GM12878 (cell line): ENCODE results near the gene SAMHD1. TPM values are rescaled to one million over a fixed set of nuclear protein-coding genes. Genes with fewer than 3 reads are reported as not detected.

ENCODE experiments used
- ATAC-seq: fragments of 200-7000 bp; cut with Tn5 transposase; 3 replicates; pipeline ENCODE4 v1.9.1; 2020; ENCODE audit warnings: mild to moderate bottlenecking, moderate library complexity
- BruUV-seq: library from RNA; stranded (reverse); fragments of 400-500 nt; replicated peaks from 2 replicates; lab custom pipeline; 2021; lab: Mats Ljungman, UMichigan
- CTCF ChIA-PET: fragments of 300-600 bp; sonication (Branson Sonifier 250); formaldehyde crosslinking; extraction: SDS; loops from one replicate; lab custom pipeline; 2021; ENCODE audit warnings: inconsistent platforms; lab: Yijun Ruan, JAX
- POLR2A ChIA-PET: fragments of 350-600 bp; formaldehyde crosslinking; extraction: SDS; loops from one replicate; lab custom pipeline; 2021; ENCODE audit warnings: inconsistent platforms; lab: Charles Lee
- RAD21 ChIA-PET: fragments of 300-600 bp; sonication (Branson Sonifier 250); formaldehyde crosslinking; loops from one replicate; lab custom pipeline; 2023; ENCODE audit warnings: antibody characterized with exemption; ENCODE audit not compliant: unreplicated experiment; lab: Charles Lee
- SMC1A ChIA-PET: fragments of 300-600 bp; sonication (Branson Sonifier 250); formaldehyde crosslinking; loops from one replicate; lab custom pipeline; 2023; ENCODE audit not compliant: unreplicated experiment, uncharacterized antibody; lab: Charles Lee
- DNase-seq: peaks from one replicate; pipeline ENCODE4 v3.0.0-alpha.2; 2011; ENCODE audit warnings: low read depth, low spot score
- FAIRE-seq: peaks from 3 replicates; lab custom pipeline; 2011; peaks lifted over from hg19 to GRCh38; lab: Jason Lieb, UNC
- H2AFZ ChIP-seq: 2 replicates; pipeline ENCODE4 v1.6.0; 2011; ENCODE audit warnings: low read depth, low read length, control low read depth; ENCODE audit not compliant: control insufficient read depth
- H3K27ac ChIP-seq: 2 replicates; pipeline ENCODE4 v1.5.1; 2011; ENCODE audit warnings: control low read depth; ENCODE audit not compliant: control insufficient read depth, insufficient read depth
- H3K27me3 ChIP-seq, 2 experiments: replicated peaks in 1 of 2; 2 replicates each; pipeline versions ENCODE4 v1.6.0 to v1.6.1; 2011; ENCODE audit warnings: low read length in 1 of 2; ENCODE audit not compliant: control insufficient read depth in 2 of 2, insufficient read depth in 2 of 2
- H3K36me3 ChIP-seq, 2 experiments: 2 replicates each; pipeline ENCODE4 v1.5.1; 2011; ENCODE audit warnings: low read length in 1 of 2; ENCODE audit not compliant: control insufficient read depth in 2 of 2, insufficient read depth in 2 of 2
- H3K4me1 ChIP-seq: 2 replicates; pipeline ENCODE4 v1.6.1; 2011; ENCODE audit warnings: mild to moderate bottlenecking, low read length, moderate library complexity, mixed read lengths; ENCODE audit not compliant: control insufficient read depth, insufficient read depth
- H3K4me2 ChIP-seq: 2 replicates; pipeline ENCODE4 v1.6.0; 2011; ENCODE audit warnings: control low read depth; ENCODE audit not compliant: control insufficient read depth, insufficient read depth
- H3K4me3 ChIP-seq: fragments of 200-600 bp; sonication (generic); 2 replicates; pipeline ENCODE4 v1.5.1; 2016
- H3K79me2 ChIP-seq: 2 replicates; pipeline ENCODE4 v1.6.0; 2011; ENCODE audit warnings: low read length; ENCODE audit not compliant: control insufficient read depth, insufficient read depth
- H3K9ac ChIP-seq: 2 replicates; pipeline ENCODE4 v1.8.0; 2011; ENCODE audit warnings: low read length, control low read depth, mixed read lengths; ENCODE audit not compliant: control insufficient read depth, insufficient read depth
- H3K9me3 ChIP-seq: replicated peaks from 3 replicates; pipeline ENCODE4 v1.5.1; 2011; ENCODE audit warnings: mild to moderate bottlenecking, low read length; ENCODE audit not compliant: control insufficient read depth, insufficient read depth
- H4K20me1 ChIP-seq: 2 replicates; pipeline ENCODE4 v1.6.0; 2011; ENCODE audit not compliant: control insufficient read depth, insufficient read depth
- HDAC6 ChIP-seq: fragments of 200-600 bp; sonication (generic); IDR thresholded peaks from one replicate; pipeline ENCODE4 v1.8.0; 2017; ENCODE audit warnings: antibody characterized with exemption; ENCODE audit not compliant: unreplicated experiment
- HSF1 ChIP-seq: fragments of 150-350 bp; IDR thresholded peaks from 2 replicates; pipeline ENCODE4 v1.6.1; 2014; ENCODE audit warnings: mild to moderate bottlenecking, low read depth, low read length
- TAF1 ChIP-seq: IDR thresholded peaks from 2 replicates; pipeline ENCODE4 v1.6.1; 2011; ENCODE audit warnings: mild to moderate bottlenecking, low read depth, low read length, borderline replicate concordance
- ZNF274 ChIP-seq: IDR thresholded peaks from one replicate; pipeline ENCODE4 v1.8.0; 2011; ENCODE audit not compliant: insufficient read length, insufficient read depth
- WGBS: methylation state at CpG from one replicate; pipeline ENCODE4 v1.1.6; 2016; ENCODE audit warnings: low lambda C conversion rate; ENCODE audit not compliant: insufficient replicate concordance, insufficient coverage; ENCODE audit errors: missing lambda C conversion rate; 5-methylcytosine and 5-hydroxymethylcytosine counted together
- in situ Hi-C: fragments of 300-500 bp; cut with MboI; formaldehyde crosslinking; loops from 9 replicates; pipeline ENCODE4 v1.14.3; 2018; ENCODE audit warnings: mixed read lengths
- intact Hi-C: fragments of 100-400 bp; cut with micrococcal nuclease; formaldehyde crosslinking; loops from one replicate; pipeline ENCODE4 v1.14.2; 2022; ENCODE audit not compliant: unreplicated experiment
- polyA plus RNA-seq, 11 experiments: library from polyadenylated mRNA; depleted of rRNA in 4 of 11; unstranded in 6 of 11; stranded (reverse) in 5 of 11; fragments of >200 nt; fragmentation: Nextera tagmentation in 4 of 11; fragmentation: Illumina TruSeq in 1 of 11; extraction: Ambion mirVana in 4 of 11; extraction: Trizol in 1 of 11; gene quantifications; 1 replicate in 1 of 11; 2 replicates in 10 of 11; pipeline versions ENCODE4 v1.2.1 to v1.2.3, GENCODE V29; 2011 to 2016; ENCODE audit warnings: inconsistent platforms in 2 of 11, missing spikeins in 2 of 11, low read depth in 1 of 11
- total RNA-seq, 4 experiments: library from RNA; depleted of rRNA in 3 of 4; stranded (reverse); fragments of >200 nt in 3 of 4; fragmentation: Illumina TruSeq in 1 of 4; extraction: Trizol in 1 of 4; gene quantifications; 2 replicates each; pipeline versions ENCODE4 v1.2.1 to v1.2.3, GENCODE V29; 2013 to 2021

Gene SAMHD1
- total and polyA plus RNA-seq, 10 of the 15 experiments (the other 5 are each of a cell fraction or from before 2014, with no cell fraction given) = 20.5 to 47.9 (median 38.8) TPM

DNA sequence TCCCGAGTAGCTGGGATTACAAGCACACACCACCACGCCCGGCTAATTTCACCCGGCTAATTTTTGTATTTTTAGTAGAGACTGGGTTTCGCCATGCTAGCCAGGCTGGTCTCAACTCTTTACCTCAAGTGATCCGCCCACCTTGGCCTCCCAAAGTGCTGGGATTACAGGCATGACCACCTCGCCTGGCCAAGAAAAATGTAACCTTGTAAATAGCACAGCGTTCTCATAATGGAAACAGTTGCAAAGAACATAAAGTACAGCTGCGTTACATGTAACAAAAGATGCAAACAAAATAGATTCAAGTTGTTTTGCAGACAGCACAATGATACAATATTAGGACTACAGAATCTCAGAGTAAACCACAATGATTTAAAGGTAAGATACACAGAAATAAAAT, 60.9 kb downstream of the SAMHD1 start:
- BruUV-seq = no TSS peak
- SMC1A ChIA-PET = interaction anchor here (0.9 kb wide), 1 partner anchor 55 kb away, joined by 5 read pairs; no protein-coding TSS in a partner anchor
- Histone ChIP-seq H3K27ac (no peak overlapping the region), H2AFZ (no peak overlapping the region), H3K4me1 (peaks cover 5% of the 10 kb centered on the region), H3K4me2 (no peak overlapping the region), H3K79me2 (no peaks in the 10 kb centered on the region), H3K36me3 (peaks cover 11% of the 10 kb centered on the region in 2 experiments), H3K27me3 (no peaks in the 10 kb centered on the region), H3K9me3 (no peaks in the 10 kb centered on the region), H3K9ac (no peak overlapping the region), H3K4me3 (no peak overlapping the region), H4K20me1 (no peaks in the 10 kb centered on the region)
- 96% methylated on average over 9 of the region's 9 CpGs for WGBS
- intact Hi-C loops = no loop called here
- CTCF ChIA-PET = interaction anchor here (0.7 to 5.2 kb wide), 4 partner anchors 18 to 133 kb away, joined by 3 to 82 read pairs (median 26); no protein-coding TSS in a partner anchor
- DNase-seq (no peak), ATAC-seq (no peak), FAIRE-seq (no peak)
- in situ Hi-C loops = no loop called here
- RAD21 ChIA-PET = interaction anchor here (5.2 kb wide), 1 partner anchor 54 kb away, joined by 83 read pairs; no protein-coding TSS in a partner anchor
- TF ChIP-seq TAF1 (no peak), HSF1 (no peak), HDAC6 (no peak), ZNF274 (no peak)
- POLR2A ChIA-PET = no interaction called here
